Spleen (tissue), 7 donors: Measurements from ENCODE around the gene TGDS.

Experiments
- CTCF ChIP-seq, 11 experiments: fragments of 200-600 bp in 7 of 11; fragments of 450-650 bp in 4 of 11; sonication (generic) in 4 of 11; IDR thresholded peaks in 8 of 11; conservative IDR thresholded peaks in 3 of 11; 1 replicate in 7 of 11; 2 replicates in 4 of 11; pipeline versions ENCODE4 v1.4.0 to v1.8.0; 2016 to 2021; ENCODE audit warnings: antibody characterized with exemption in 11 of 11, inconsistent platforms in 4 of 11, mild to moderate bottlenecking in 1 of 11
- POLR2AphosphoS5 ChIP-seq, 3 donors: sonication (generic); formaldehyde crosslinking; IDR thresholded peaks; one replicate each; pipeline ENCODE4 v1.5.1; 2017; ENCODE audit warnings: antibody characterized with exemption in 3 of 3
- donor health status: DM: no; HTN: no; CAD: no; lungs with moderate emphysema.
- donor health status: DM: no; HTN: no; CAD: no.
- donor health status: DM: no; HTN: no; CAD: no.

- TF ChIP-seq CTCF (IDR thresholded peaks at IDR 0.05 in 8 of 11, conservative IDR thresholded peaks at IDR 0.05 in 3 of 11) (no peak), POLR2AphosphoS5 (IDR thresholded peaks at IDR 0.05) (no peak)
Observed at GRCh38 chr13:94525781-94526180, 70.2 kb downstream of the TGDS start.
